Activated CD4-positive, CD25-positive, alpha-beta regulatory T cell treated with anti-CD3 and anti-CD28 coated beads, Interleukin-2, amount 50 U/mL, for 16 hours (primary cell): ENCODE data around the gene NMNAT2.

ENCODE experiments used
- DNase-seq: peaks from one replicate; pipeline ENCODE4 v3.0.0-alpha.2; 2020; ENCODE audit warnings: low read depth, low spot score

Gene NMNAT2

DNA sequence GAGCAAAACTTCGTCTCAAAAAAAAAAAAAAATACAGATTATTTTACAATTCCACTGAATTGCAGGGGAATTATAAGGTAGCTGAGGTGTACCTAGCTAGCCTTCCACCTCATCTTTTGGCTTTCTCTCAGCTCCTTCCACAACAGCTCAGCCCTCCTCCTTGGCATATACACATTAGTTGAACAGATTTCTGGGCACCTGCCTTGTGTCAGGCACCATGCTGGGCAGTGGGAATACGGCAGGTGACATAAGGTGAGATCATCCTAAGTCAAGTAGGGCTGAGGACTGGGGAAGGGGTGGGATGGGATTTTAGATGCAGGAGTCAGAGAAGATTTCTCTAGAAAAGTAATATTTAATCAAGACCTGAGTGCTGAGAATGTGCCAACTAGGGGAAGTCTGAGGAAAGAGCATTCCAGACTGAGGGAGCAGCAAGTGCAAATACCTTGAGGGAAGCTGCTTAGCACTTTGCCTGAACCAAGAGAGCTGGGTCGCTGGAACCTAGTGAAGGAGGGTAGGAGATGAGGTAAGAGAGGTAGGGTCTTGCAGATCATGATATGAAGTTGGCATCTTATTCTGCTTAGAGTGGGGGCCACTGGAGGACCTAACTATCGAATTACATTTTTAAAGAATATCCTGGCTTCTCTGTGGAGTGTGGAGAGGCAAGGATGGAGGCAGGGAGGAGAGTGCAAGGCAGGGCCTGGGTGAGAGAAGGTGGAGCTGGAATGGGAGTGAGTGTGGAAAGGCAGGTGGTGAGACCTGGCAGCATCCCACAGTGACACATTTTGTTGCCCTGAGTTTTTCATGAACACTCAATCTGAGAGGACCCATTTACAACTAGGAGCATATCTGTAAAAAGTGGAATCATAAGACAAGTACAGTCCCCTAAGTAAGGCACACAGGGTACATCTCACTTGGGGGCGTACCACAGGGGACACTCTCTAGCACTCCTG, 203.9 kb downstream of the NMNAT2 start:
- DNase-seq: no peak

DNA sequence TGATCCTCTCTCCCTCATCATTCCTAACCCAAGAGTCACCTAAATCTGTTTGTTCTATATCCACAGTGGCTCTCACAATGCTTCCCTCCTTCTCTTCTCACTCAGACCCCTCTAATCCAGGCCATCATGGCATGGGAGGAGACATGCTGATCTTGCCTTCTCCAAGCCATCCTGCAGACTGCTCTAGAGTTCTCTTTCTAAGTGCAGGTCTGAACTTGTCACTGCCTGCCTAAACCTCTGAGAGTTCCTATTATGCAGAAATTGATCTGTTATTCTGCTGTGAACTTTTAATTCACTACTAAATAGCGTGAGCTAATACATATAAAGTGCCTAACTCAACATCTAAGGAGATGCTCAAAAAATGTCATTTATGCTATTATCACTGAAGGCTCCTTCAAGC, 205.3 kb downstream of the NMNAT2 start:
- DNase-seq: no peak

DNA sequence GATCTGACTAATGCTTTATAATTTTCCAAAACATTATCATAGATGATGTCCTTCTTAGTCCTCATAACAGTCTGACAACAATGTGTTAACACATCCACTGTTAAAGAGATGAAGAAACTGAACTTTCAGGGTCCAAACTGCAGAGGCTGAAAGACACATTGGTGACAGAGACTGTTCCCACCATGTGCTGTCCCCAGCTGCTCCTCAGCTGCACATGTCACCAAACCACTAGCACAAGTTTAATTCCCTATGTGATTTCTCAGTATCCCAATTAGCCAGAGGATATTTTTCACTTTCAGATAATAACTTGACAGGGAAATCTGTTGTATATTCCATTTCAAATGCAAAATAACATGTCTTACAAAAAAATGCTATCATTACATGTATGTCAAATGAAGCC, 207.5 kb downstream of the NMNAT2 start:
- no peak for DNase-seq

DNA sequence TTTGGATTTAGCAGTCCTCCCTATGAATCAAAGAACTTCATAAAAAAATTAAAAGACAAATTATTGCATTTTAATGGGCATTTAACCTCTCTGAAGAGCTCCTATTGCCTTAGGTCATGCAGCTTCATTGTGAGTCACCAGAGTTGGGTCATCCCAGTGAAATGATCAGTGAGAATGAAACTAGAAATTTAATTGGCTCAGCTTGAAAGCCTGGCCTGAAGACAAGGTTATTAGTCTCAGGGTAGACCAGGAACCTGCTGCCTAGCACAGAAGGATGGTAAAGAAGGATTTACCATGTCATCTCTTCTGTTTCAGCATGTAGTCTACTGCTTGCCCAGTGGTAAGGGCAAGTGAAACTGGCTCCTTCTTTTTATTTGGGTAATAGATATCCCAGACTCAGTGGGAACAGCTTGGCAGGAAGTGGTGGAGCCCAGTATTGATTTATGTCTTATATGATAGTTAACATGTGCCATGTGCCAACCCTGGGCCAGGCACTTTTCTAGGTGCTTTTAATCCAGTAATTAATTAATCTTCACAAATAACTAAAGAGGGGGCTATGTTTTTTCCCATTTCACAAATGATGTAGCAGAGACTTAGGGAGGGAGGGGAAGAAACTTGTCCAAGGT, 208.5 kb downstream of the NMNAT2 start:
- no peak for DNase-seq

DNA sequence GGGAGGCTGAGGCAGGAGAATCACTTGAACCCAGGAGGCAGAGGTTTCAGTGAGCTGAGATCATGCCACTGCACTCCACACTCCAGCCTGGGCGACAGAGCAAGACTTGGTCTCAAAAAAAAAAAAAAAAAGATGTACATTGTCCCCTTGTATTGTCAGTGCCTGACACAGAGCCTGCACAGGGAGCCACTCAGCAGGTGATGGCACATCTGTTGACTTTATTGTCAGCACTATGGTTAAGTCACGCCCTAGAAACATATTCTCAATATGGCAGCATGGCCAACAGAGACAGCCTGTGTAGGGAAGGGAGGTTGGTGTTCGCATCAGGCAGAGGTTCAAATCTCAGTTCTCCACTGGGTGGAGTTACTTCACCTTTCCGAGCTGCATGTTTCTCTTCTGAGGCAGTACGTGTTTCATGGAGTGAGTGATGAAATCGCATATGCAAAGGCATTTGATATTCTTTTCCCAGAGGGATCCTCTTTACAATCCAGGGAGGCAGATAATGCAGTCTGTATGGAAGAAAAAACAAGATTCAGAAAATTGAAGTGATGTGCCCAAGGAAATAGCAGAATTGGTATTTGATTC, 211.6 kb downstream of the NMNAT2 start:
- DNase-seq: no peak

DNA sequence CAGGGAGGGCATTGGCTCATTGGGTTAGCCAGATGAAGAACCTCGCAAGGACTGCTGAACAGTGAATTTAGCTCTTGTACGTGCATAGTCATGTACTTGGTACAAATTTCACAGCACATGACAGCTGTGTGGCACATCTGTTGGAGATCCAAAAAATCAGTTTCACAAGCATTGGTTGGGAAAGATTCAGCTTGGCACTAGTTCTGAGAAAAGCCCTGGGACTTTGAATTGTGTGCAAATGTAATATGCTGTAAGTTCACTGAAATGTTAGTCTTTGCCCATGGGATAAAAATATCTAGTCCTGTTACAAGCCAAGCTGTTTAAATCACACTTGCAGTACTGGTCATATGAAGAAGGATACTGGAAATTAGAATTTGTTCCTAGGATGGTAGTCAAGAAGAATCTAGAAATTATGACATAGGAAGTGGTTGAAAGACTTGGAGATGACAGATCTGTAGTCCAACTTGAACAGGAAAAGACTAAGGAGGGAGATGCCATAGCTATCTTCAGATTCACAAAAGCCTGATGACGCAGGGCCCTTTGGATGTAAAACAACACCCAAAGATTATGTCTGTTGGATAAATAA, 212.9 kb downstream of the NMNAT2 start:
- DNase-seq: no peak

DNA sequence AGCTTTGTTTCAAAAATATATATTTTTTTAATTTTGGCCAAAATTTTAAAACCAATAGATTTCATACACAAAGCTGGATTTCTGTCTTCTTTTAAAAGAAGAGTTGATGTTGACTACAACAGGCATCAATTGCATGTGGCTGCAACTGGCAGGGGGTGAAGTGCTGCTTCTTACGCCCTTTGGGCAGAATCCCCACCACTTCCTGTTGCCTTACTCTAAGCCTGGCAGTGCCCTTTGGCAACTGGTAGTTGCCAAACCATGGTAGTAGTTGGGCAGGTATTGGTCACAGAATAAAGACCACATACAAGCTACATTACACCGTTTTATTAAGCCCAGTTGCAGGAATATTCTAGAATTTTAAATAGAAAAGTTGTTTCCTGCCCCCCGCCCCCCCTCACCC, 215.1 kb downstream of the NMNAT2 start:
- no peak for DNase-seq

DNA sequence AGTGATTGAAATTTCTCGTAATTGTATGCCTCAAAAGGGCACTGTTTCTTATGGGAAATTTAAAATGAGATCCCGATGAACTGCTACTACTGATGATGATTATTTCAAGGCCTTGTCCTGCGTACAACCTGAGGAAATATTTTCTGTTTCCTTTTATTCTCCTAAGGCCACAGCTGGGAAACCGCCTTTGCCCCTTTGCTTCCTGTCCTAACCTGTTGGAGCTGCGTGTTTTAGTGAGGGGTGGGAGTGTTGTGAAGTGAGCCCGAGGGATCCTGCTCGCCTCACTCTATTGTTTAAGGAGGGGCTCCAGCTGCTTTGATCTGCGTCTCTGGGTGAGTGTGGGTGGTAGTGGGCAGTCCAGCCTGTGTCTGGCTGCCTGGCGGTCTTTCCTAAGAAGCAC, 217.7 kb downstream of the NMNAT2 start:
- DNase-seq: no peak

DNA sequence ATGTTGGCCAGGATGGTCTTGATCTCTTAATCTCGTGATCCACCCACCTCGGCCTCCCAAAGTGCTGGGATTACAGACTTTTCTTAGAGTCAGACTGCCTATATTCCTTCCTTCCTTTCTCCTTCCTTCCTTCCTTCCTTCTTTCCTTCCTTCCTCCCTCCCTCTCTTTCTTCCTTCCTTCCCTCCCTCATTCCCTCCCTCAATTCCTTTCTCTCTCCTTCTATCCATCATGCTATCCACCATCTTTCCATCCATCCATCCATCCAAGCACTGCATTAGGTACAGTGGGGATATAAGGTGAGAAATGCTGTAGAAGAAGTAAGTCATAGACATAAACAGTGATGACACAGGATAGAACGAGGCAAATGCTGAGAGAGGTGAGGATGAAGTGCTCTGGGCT, 218.9 kb downstream of the NMNAT2 start:
- no peak for DNase-seq

DNA sequence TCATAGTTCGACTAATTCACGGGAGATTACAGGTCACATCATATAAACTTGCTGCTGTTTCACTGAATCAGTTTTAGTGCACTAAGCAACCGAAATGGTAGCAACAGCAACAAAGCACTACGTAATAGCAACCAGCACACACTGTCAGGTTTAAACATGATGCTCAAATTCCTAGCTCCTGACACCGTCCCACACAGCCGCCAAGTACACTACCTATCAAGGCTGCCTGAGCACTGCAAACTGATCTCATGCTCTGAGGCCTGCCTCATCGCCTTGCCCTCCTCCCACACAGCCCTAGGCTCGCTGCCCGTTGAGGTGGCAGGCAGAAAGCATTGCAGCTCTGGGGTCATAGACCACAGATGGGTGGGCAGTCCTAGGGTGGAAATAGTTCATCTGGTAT, 219.7 kb downstream of the NMNAT2 start:
- DNase-seq: no peak
